Caco-2 (cell line): ENCODE data around the gene SLC35F1. TPM values are rescaled to one million over a fixed set of nuclear protein-coding genes. Genes with fewer than 3 reads are reported as not detected.

Experiments
- BruUV-seq: library from RNA; stranded (reverse); fragments of 400-500 nt; replicated peaks from 2 replicates; lab custom pipeline; 2021; lab: Mats Ljungman, UMichigan
- CTCF ChIA-PET: fragments of 300-600 bp; sonication (Branson Sonifier 250); formaldehyde crosslinking; loops from one replicate; lab custom pipeline; 2022; ENCODE audit warnings: antibody characterized with exemption; lab: Charles Lee
- POLR2A ChIA-PET: fragments of 300-600 bp; sonication (Branson Sonifier 250); formaldehyde crosslinking; loops from one replicate; lab custom pipeline; 2022; ENCODE audit warnings: antibody characterized with exemption; lab: Charles Lee
- DNase-seq, 2 experiments: peaks; one replicate each; pipeline versions ENCODE4 v3.0.0 to v3.0.0-alpha.2; 2020 to 2022
- H3K27me3 ChIP-seq: replicated peaks from 2 replicates; pipeline ENCODE4 v1.6.0; 2011; ENCODE audit warnings: low read length; ENCODE audit not compliant: control insufficient read depth, insufficient read depth
- H3K36me3 ChIP-seq: 2 replicates; pipeline ENCODE4 v1.5.1; 2011; ENCODE audit warnings: low read length; ENCODE audit not compliant: control insufficient read depth, insufficient read depth
- H3K4me1 ChIP-seq: fragments of 250-450 bp; sonication (Bioruptor Pico); 2 replicates; pipeline ENCODE4 v1.5.1; 2020; ENCODE audit warnings: mild to moderate bottlenecking
- H3K4me3 ChIP-seq: 2 replicates; pipeline ENCODE4 v1.5.1; 2011; ENCODE audit warnings: low read depth, mild to moderate bottlenecking, control low read depth, low read length
- H3K9me3 ChIP-seq: fragments of 250-450 bp; sonication (Bioruptor Pico); 2 replicates; pipeline ENCODE4 v1.5.1; 2020; ENCODE audit warnings: mild to moderate bottlenecking, moderate library complexity
- H3K27ac Mint-ChIP-seq: one replicate; pipeline ENCODE4 v1.8.0; 2022; ENCODE audit warnings: mixed read lengths; ENCODE audit not compliant: unreplicated experiment
- H3K27me3 Mint-ChIP-seq: one replicate; pipeline ENCODE4 v1.8.0; 2022; ENCODE audit warnings: mixed read lengths; ENCODE audit not compliant: insufficient read depth, unreplicated experiment
- H3K36me3 Mint-ChIP-seq: one replicate; pipeline ENCODE4 v1.8.0; 2022; ENCODE audit warnings: mild to moderate bottlenecking, mixed read lengths; ENCODE audit not compliant: insufficient read depth, unreplicated experiment
- H3K4me1 Mint-ChIP-seq: one replicate; pipeline ENCODE4 v1.8.0; 2022; ENCODE audit warnings: low read depth, mixed read lengths; ENCODE audit not compliant: unreplicated experiment
- H3K4me3 Mint-ChIP-seq: one replicate; pipeline ENCODE4 v1.8.0; 2022; ENCODE audit warnings: mild to moderate bottlenecking, moderate library complexity, mixed read lengths; ENCODE audit not compliant: unreplicated experiment
- H3K9me3 Mint-ChIP-seq: one replicate; pipeline ENCODE4 v1.8.0; 2022; ENCODE audit warnings: mixed read lengths; ENCODE audit not compliant: unreplicated experiment
- CTCF ChIP-seq, 2 experiments: fragments of 200-600 bp in 1 of 2; IDR thresholded peaks; 1 replicate in 1 of 2; 2 replicates in 1 of 2; pipeline versions ENCODE4 v1.5.1 to v1.8.0; 2011 to 2022; ENCODE audit warnings: antibody characterized with exemption in 1 of 2, control low read depth in 1 of 2, inconsistent platforms in 1 of 2, low read depth in 1 of 2, low read length in 1 of 2, mild to moderate bottlenecking in 1 of 2, moderate library complexity in 1 of 2; ENCODE audit not compliant: insufficient read depth in 1 of 2, severe bottlenecking in 1 of 2, unreplicated experiment in 1 of 2
- intact Hi-C: fragments of 100-400 bp; cut with micrococcal nuclease; formaldehyde crosslinking; loops from one replicate; pipeline ENCODE4 v1.10.0; 2022; ENCODE audit not compliant: unreplicated experiment
- total RNA-seq: library from RNA; stranded (reverse); gene quantifications from 2 replicates; pipeline ENCODE4 v1.2.3, GENCODE V29; 2022

SLC35F1 gene
- total RNA-seq, 1 experiment from 2014 or later, result not detected

GRCh38 chr6:118102401-118102800, 195.3 kb downstream of the SLC35F1 start:
- no peaks in the 10 kb centered on the region for H3K4me1 Mint-ChIP-seq
- intact Hi-C loops, result no loop called here
- CTCF ChIA-PET, result interaction anchor here (1.0 kb wide), 1 partner anchor 21 kb away, joined by 3 read pairs; no protein-coding TSS in a partner anchor
- no peak for DNase-seq
- Histone ChIP-seq H3K4me3 (no peak overlapping the region), H3K4me1 (no peaks in the 10 kb centered on the region), H3K27me3 (no peaks in the 10 kb centered on the region), H3K9me3 (no peaks in the 10 kb centered on the region), H3K36me3 (no peaks in the 10 kb centered on the region)
- no peak for TF ChIP-seq CTCF (IDR thresholded peaks at IDR 0.05; ENCODE audit: insufficient read depth in 1 of 2, low read depth in 1 of 2, low read length in 1 of 2, severe bottlenecking in 1 of 2, unreplicated experiment in 1 of 2)
- H3K9me3 Mint-ChIP-seq, result no peaks in the 10 kb centered on the region
- no peak overlapping the region for H3K27ac Mint-ChIP-seq
- H3K36me3 Mint-ChIP-seq, result no peaks in the 10 kb centered on the region
- POLR2A ChIA-PET, result no interaction called here
- no peak overlapping the region for H3K4me3 Mint-ChIP-seq
- no TSS peak for BruUV-seq
- H3K27me3 Mint-ChIP-seq, result no peaks in the 10 kb centered on the region

- no peaks in the 10 kb centered on the region for H3K4me1 Mint-ChIP-seq
- Histone ChIP-seq H3K4me1 (no peaks in the 10 kb centered on the region), H3K9me3 (no peaks in the 10 kb centered on the region), H3K27me3 (no peaks in the 10 kb centered on the region), H3K36me3 (no peaks in the 10 kb centered on the region), H3K4me3 (no peak overlapping the region)
- intact Hi-C loops, result no loop called here
- no peaks in the 10 kb centered on the region for H3K9me3 Mint-ChIP-seq
- H3K27ac Mint-ChIP-seq, result no peak overlapping the region
- no peak overlapping the region for H3K4me3 Mint-ChIP-seq
- CTCF ChIA-PET, result no interaction called here
- TF ChIP-seq CTCF (IDR thresholded peaks at IDR 0.05; ENCODE audit: insufficient read depth in 1 of 2, low read depth in 1 of 2, low read length in 1 of 2, severe bottlenecking in 1 of 2, unreplicated experiment in 1 of 2), result no peak
- BruUV-seq, result no TSS peak
- no peaks in the 10 kb centered on the region for H3K36me3 Mint-ChIP-seq
- no peak for DNase-seq
- H3K27me3 Mint-ChIP-seq, result no peaks in the 10 kb centered on the region
- POLR2A ChIA-PET, result no interaction called here
Measured at GRCh38 chr6:118103381-118104146, 196.5 kb downstream of the SLC35F1 start.

- no peak for TF ChIP-seq CTCF (IDR thresholded peaks at IDR 0.05; ENCODE audit: insufficient read depth in 1 of 2, low read depth in 1 of 2, low read length in 1 of 2, severe bottlenecking in 1 of 2, unreplicated experiment in 1 of 2)
- Histone ChIP-seq H3K36me3 (no peaks in the 10 kb centered on the region), H3K9me3 (no peaks in the 10 kb centered on the region), H3K4me3 (no peak overlapping the region), H3K27me3 (no peaks in the 10 kb centered on the region), H3K4me1 (no peaks in the 10 kb centered on the region)
- no TSS peak for BruUV-seq
- Mint-ChIP-seq H3K9me3 (no peaks in the 10 kb centered on the region), H3K4me3 (no peak overlapping the region), H3K36me3 (no peaks in the 10 kb centered on the region), H3K27me3 (no peaks in the 10 kb centered on the region), H3K4me1 (no peaks in the 10 kb centered on the region), H3K27ac (no peak overlapping the region)
- intact Hi-C loops, result no loop called here
- POLR2A ChIA-PET, result no interaction called here
- DNase-seq, result no peak
- CTCF ChIA-PET, result no interaction called here
Measured at GRCh38 chr6:118122161-118122725, 215.2 kb downstream of the SLC35F1 start.
